IPS-15b (cell line): ENCODE results near the gene PLLP.
A peak's percentile ranks its signal among the peaks of the same experiment; 100 is the strongest.
"Not testable (repeated sequence)": the region's sequence is repeated elsewhere in the genome, so short reads cannot be mapped to it uniquely, and the experiment has no call there.

Experiments used
- H3K27me3 ChIP-seq: one replicate; pipeline ENCODE4 v1.6.1; 2013; ENCODE audit warnings: low read length; ENCODE audit not compliant: control insufficient read depth, insufficient read depth
- H3K36me3 ChIP-seq: one replicate; pipeline ENCODE4 v1.6.1; 2013; ENCODE audit warnings: low read length; ENCODE audit not compliant: control insufficient read depth, insufficient read depth
- H3K4me1 ChIP-seq: one replicate; pipeline ENCODE4 v1.6.1; 2013; ENCODE audit warnings: mild to moderate bottlenecking, low read length; ENCODE audit not compliant: control insufficient read depth, insufficient read depth
- H3K4me3 ChIP-seq: one replicate; pipeline ENCODE4 v1.5.1; 2013; ENCODE audit warnings: low read depth, low read length
- H3K9ac ChIP-seq: one replicate; pipeline ENCODE4 v1.6.1; 2013; ENCODE audit warnings: low read depth, mild to moderate bottlenecking, low read length
- H3K9me3 ChIP-seq: one replicate; pipeline ENCODE4 v1.6.1; 2013; ENCODE audit warnings: mild to moderate bottlenecking, low read length; ENCODE audit not compliant: control insufficient read depth, insufficient read depth

PLLP gene

GRCh38 chr16:57268804-57269800 lies 15.4 kb downstream of the PLLP start:
- Histone ChIP-seq H3K9ac (no peak overlapping the region), H3K36me3 (no peaks in the 10 kb centered on the region), H3K9me3 (no peaks in the 10 kb centered on the region), H3K4me3 (no peak overlapping the region), H3K27me3 (no peaks in the 10 kb centered on the region), H3K4me1 (peaks cover 2% of the 10 kb centered on the region)

- not testable (repeated sequence) for H3K4me1 ChIP-seq, H3K27me3 ChIP-seq, H3K9ac ChIP-seq, H3K4me3 ChIP-seq, H3K36me3 ChIP-seq, H3K9me3 ChIP-seq
Observed at GRCh38 chr16:57267343-57267742, 17.1 kb downstream of the PLLP start.

GRCh38 chr16:57266531-57267260 lies 17.8 kb downstream of the PLLP start:
- H3K4me3 ChIP-seq, result no peak overlapping the region
- H3K9me3 ChIP-seq, result no peaks in the 10 kb centered on the region
- no peaks in the 10 kb centered on the region for H3K27me3 ChIP-seq
- no peaks in the 10 kb centered on the region for H3K36me3 ChIP-seq
- no peak overlapping the region for H3K9ac ChIP-seq
- H3K4me1 ChIP-seq, result peaks cover 2% of the 10 kb centered on the region

GRCh38 chr16:57265850-57266530 lies 18.5 kb downstream of the PLLP start:
- Histone ChIP-seq H3K27me3 (no peaks in the 10 kb centered on the region), H3K9ac (no peak overlapping the region), H3K4me1 (peaks cover 2% of the 10 kb centered on the region), H3K4me3 (no peak overlapping the region), H3K9me3 (no peaks in the 10 kb centered on the region), H3K36me3 (no peaks in the 10 kb centered on the region)

- Histone ChIP-seq H3K9me3 (no peaks in the 10 kb centered on the region), H3K27me3 (no peaks in the 10 kb centered on the region), H3K4me1 (peaks cover 5% of the 10 kb centered on the region), H3K9ac (no peak overlapping the region), H3K4me3 (no peak overlapping the region), H3K36me3 (no peaks in the 10 kb centered on the region)
Observed at GRCh38 chr16:57264950-57265371, 19.5 kb downstream of the PLLP start.

GRCh38 chr16:57264381-57264780 lies 20.1 kb downstream of the PLLP start:
- Histone ChIP-seq H3K4me1 (peaks cover 7% of the 10 kb centered on the region), H3K4me3 (no peak overlapping the region), H3K27me3 (no peaks in the 10 kb centered on the region), H3K36me3 (no peaks in the 10 kb centered on the region), H3K9me3 (no peaks in the 10 kb centered on the region), H3K9ac (no peak overlapping the region)

- H3K36me3 ChIP-seq, result no peaks in the 10 kb centered on the region
- peaks cover 7% of the 10 kb centered on the region for H3K4me1 ChIP-seq
- H3K4me3 ChIP-seq, result no peak overlapping the region
- no peaks in the 10 kb centered on the region for H3K9me3 ChIP-seq
- no peaks in the 10 kb centered on the region for H3K27me3 ChIP-seq
- H3K9ac ChIP-seq, result no peak overlapping the region
Observed at GRCh38 chr16:57263541-57264351, 20.7 kb downstream of the PLLP start.

- Histone ChIP-seq H3K4me1 (peaks cover 7% of the 10 kb centered on the region), H3K36me3 (no peaks in the 10 kb centered on the region), H3K4me3 (no peak overlapping the region), H3K9ac (no peak overlapping the region), H3K27me3 (no peaks in the 10 kb centered on the region), H3K9me3 (no peaks in the 10 kb centered on the region)
Observed at GRCh38 chr16:57262841-57263540, 21.5 kb downstream of the PLLP start.

- H3K36me3 ChIP-seq, result no peaks in the 10 kb centered on the region
Observed at GRCh38 chr16:57261806-57262205, 22.7 kb downstream of the PLLP start.

GRCh38 chr16:57260294-57260929 lies 24.1 kb downstream of the PLLP start:
- Histone ChIP-seq H3K4me1 (peaks cover 7% of the 10 kb centered on the region), H3K36me3 (no peaks in the 10 kb centered on the region), H3K4me3 (no peak overlapping the region)

More at GRCh38 chr16:57261806-57262205, 22.7 kb downstream of the PLLP start:
- no peaks in the 10 kb centered on the region for H3K9me3 ChIP-seq
- peaks cover 7% of the 10 kb centered on the region for H3K4me1 ChIP-seq
- H3K27me3 ChIP-seq, result no peaks in the 10 kb centered on the region
- no peak overlapping the region for H3K9ac ChIP-seq
- no peak overlapping the region for H3K4me3 ChIP-seq

More at GRCh38 chr16:57260294-57260929, 24.1 kb downstream of the PLLP start:
- Histone ChIP-seq H3K9ac (peak overlapping the region; percentile 54), H3K9me3 (no peaks in the 10 kb centered on the region), H3K27me3 (no peaks in the 10 kb centered on the region)
